ENCODE data around the gene LGI4.

DNA sequence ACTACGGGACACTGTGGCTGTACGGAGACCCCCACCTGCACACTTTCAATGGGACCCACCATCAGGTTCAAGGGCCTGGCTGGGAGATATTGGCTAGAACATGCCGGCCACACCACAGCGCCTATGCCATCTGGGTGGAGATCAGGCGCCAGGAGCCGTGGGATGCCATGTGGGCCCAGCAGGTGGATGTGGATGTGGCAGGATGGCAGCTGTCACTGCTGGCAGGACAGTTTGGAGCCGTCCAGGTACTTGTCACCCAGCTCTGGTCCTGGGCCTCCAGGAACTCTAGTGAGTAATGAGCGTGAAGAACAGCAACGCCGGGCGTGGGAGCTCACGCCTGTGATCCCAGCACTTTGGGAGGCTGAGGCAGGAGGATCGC is 35.0 kb downstream of the LGI4 start:
- TF ChIP-seq, protein P1, sequence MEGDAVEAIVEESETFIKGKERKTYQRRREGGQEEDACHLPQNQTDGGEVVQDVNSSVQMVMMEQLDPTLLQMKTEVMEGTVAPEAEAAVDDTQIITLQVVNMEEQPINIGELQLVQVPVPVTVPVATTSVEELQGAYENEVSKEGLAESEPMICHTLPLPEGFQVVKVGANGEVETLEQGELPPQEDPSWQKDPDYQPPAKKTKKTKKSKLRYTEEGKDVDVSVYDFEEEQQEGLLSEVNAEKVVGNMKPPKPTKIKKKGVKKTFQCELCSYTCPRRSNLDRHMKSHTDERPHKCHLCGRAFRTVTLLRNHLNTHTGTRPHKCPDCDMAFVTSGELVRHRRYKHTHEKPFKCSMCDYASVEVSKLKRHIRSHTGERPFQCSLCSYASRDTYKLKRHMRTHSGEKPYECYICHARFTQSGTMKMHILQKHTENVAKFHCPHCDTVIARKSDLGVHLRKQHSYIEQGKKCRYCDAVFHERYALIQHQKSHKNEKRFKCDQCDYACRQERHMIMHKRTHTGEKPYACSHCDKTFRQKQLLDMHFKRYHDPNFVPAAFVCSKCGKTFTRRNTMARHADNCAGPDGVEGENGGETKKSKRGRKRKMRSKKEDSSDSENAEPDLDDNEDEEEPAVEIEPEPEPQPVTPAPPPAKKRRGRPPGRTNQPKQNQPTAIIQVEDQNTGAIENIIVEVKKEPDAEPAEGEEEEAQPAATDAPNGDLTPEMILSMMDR (IDR thresholded peaks at IDR 0.05) = no peak
- TF ChIP-seq EP300 (IDR thresholded peaks at IDR 0.05) = no peak
